Muscle of leg (tissue), 11 donors: ENCODE measurements around the gene SPTBN5. TPM values are rescaled to one million over a fixed set of nuclear protein-coding genes. Genes with fewer than 3 reads are reported as not detected.

Experiments
- DNase-seq: peaks from one replicate; pipeline ENCODE4 v3.0.0; 2013
- H3K27ac ChIP-seq: one replicate; pipeline ENCODE4 v1.5.1; 2013; ENCODE audit warnings: mild to moderate bottlenecking, low read length, control low read depth
- H3K27me3 ChIP-seq: one replicate; pipeline ENCODE4 v1.6.1; 2013; ENCODE audit warnings: low read length; ENCODE audit not compliant: control insufficient read depth, insufficient read depth
- H3K36me3 ChIP-seq: one replicate; pipeline ENCODE4 v1.6.1; 2013; ENCODE audit warnings: low read length; ENCODE audit not compliant: control insufficient read depth, insufficient read depth
- H3K4me1 ChIP-seq: one replicate; pipeline ENCODE4 v1.6.1; 2013; ENCODE audit warnings: low read length; ENCODE audit not compliant: control insufficient read depth, insufficient read depth
- H3K4me3 ChIP-seq: one replicate; pipeline ENCODE4 v1.5.1; 2013; ENCODE audit warnings: low read length, control low read depth
- H3K9me3 ChIP-seq: replicated peaks from 2 replicates; pipeline ENCODE4 v1.6.1; 2013; ENCODE audit warnings: low read depth, low read length; ENCODE audit not compliant: control insufficient read depth
- WGBS: methylation state at CpG from one replicate; pipeline ENCODE4 v1.1.5; 2013; ENCODE audit warnings: missing lambda C conversion rate; ENCODE audit not compliant: insufficient coverage; 5-methylcytosine and 5-hydroxymethylcytosine counted together
- polyA plus RNA-seq, 8 donors: library from polyadenylated mRNA; unstranded; fragments of 120-200 nt; gene quantifications; one replicate each; pipeline versions ENCODE4 v1.2.1 to v1.2.3, GENCODE V29; 2013; ENCODE audit warnings: inconsistent platforms in 1 of 8, low replicate concordance in 1 of 8; ENCODE audit not compliant: insufficient read length in 8 of 8, insufficient read depth in 1 of 8
- total RNA-seq: library from RNA; stranded (reverse); fragments of 120-200 nt; gene quantifications from one replicate; pipeline ENCODE4 v1.2.4, GENCODE V29; 2013

SPTBN5 gene
- total and polyA plus RNA-seq, 9 donors: 1.8 to 9.4 (median 4.1) TPM

- peaks cover 46% of the 10 kb centered on the region for H3K4me1 ChIP-seq
These were observed 468 bp upstream of the SPTBN5 start for GRCh38 chr15:41894251-41894790.

GRCh38 chr15:41892621-41893421 is 1.0 kb downstream of the SPTBN5 start:
- Histone ChIP-seq H3K27me3 (no peaks in the 10 kb centered on the region), H3K4me3 (no peak overlapping the region), H3K9me3 (no peaks in the 10 kb centered on the region), H3K27ac (peak overlapping the region; percentile 2), H3K4me1 (peaks cover 46% of the 10 kb centered on the region), H3K36me3 (peaks cover 9% of the 10 kb centered on the region)
- DNase-seq: no peak
- 68% methylated on average over 22 of the region's 22 CpGs for WGBS

More at GRCh38 chr15:41894251-41894790, 468 bp upstream of the SPTBN5 start:
- 69% methylated on average over 9 of the region's 17 CpGs for WGBS
- H3K27ac ChIP-seq: no peak overlapping the region
- H3K4me3 ChIP-seq: no peak overlapping the region
- DNase-seq: no peak
- H3K9me3 ChIP-seq: no peaks in the 10 kb centered on the region
- peaks cover 20% of the 10 kb centered on the region for H3K36me3 ChIP-seq
- H3K27me3 ChIP-seq: no peaks in the 10 kb centered on the region

GRCh38 chr15:41891946-41892345 is 1.9 kb downstream of the SPTBN5 start:
- peaks cover 6% of the 10 kb centered on the region for H3K36me3 ChIP-seq
- H3K4me3 ChIP-seq: no peak overlapping the region
- H3K4me1 ChIP-seq: peaks cover 46% of the 10 kb centered on the region
- peak; percentile 65 for DNase-seq
- 63% methylated on average over 2 of the region's 3 CpGs for WGBS
- no peaks in the 10 kb centered on the region for H3K27me3 ChIP-seq
- no peak overlapping the region for H3K27ac ChIP-seq
- H3K9me3 ChIP-seq: no peaks in the 10 kb centered on the region

- DNase-seq: no peak
- Histone ChIP-seq H3K4me1 (peaks cover 47% of the 10 kb centered on the region), H3K9me3 (no peaks in the 10 kb centered on the region), H3K27me3 (no peaks in the 10 kb centered on the region), H3K27ac (peak overlapping the region; percentile 17), H3K4me3 (no peak overlapping the region), H3K36me3 (no peaks in the 10 kb centered on the region)
- WGBS: no CpG with 5 or more reads among the region's 6 CpGs
These were observed 2.6 kb downstream of the SPTBN5 start for GRCh38 chr15:41891226-41891625.

GRCh38 chr15:41890050-41890690 is 3.7 kb downstream of the SPTBN5 start:
- Histone ChIP-seq H3K4me1 (peaks cover 48% of the 10 kb centered on the region), H3K27me3 (no peaks in the 10 kb centered on the region), H3K36me3 (peaks cover 5% of the 10 kb centered on the region), H3K9me3 (no peaks in the 10 kb centered on the region), H3K4me3 (no peak overlapping the region), H3K27ac (no peak overlapping the region)
- DNase-seq: no peak
- 84% methylated on average over 6 of the region's 6 CpGs for WGBS

GRCh38 chr15:41888662-41889253 is 5.1 kb downstream of the SPTBN5 start:
- H3K9me3 ChIP-seq: no peaks in the 10 kb centered on the region
- no peak overlapping the region for H3K27ac ChIP-seq
- no peak for DNase-seq
- H3K4me3 ChIP-seq: no peak overlapping the region
- no peaks in the 10 kb centered on the region for H3K27me3 ChIP-seq
- WGBS: 88% methylated on average over 6 of the region's 7 CpGs
- peaks cover 34% of the 10 kb centered on the region for H3K4me1 ChIP-seq
- peaks cover 5% of the 10 kb centered on the region for H3K36me3 ChIP-seq

- peaks cover 32% of the 10 kb centered on the region for H3K4me1 ChIP-seq
- peaks cover 5% of the 10 kb centered on the region for H3K36me3 ChIP-seq
- DNase-seq: no peak
- H3K9me3 ChIP-seq: no peaks in the 10 kb centered on the region
- WGBS: 88% methylated on average over 9 of the region's 9 CpGs
- H3K27me3 ChIP-seq: no peaks in the 10 kb centered on the region
- H3K4me3 ChIP-seq: no peak overlapping the region
- H3K27ac ChIP-seq: no peak overlapping the region
These were observed 6.0 kb downstream of the SPTBN5 start for GRCh38 chr15:41887893-41888292.

- Histone ChIP-seq H3K4me1 (peaks cover 32% of the 10 kb centered on the region), H3K36me3 (peaks cover 5% of the 10 kb centered on the region), H3K4me3 (no peak overlapping the region), H3K9me3 (no peaks in the 10 kb centered on the region), H3K27me3 (no peaks in the 10 kb centered on the region), H3K27ac (no peak overlapping the region)
- 90% methylated on average over 8 of the region's 10 CpGs for WGBS
- DNase-seq: no peak
These were observed 6.7 kb downstream of the SPTBN5 start for GRCh38 chr15:41887161-41887560.

GRCh38 chr15:41886741-41887140 is 7.1 kb downstream of the SPTBN5 start:
- DNase-seq: no peak
- H3K27ac ChIP-seq: no peak overlapping the region
- peaks cover 28% of the 10 kb centered on the region for H3K4me1 ChIP-seq
- H3K36me3 ChIP-seq: peaks cover 5% of the 10 kb centered on the region
- H3K4me3 ChIP-seq: no peak overlapping the region
- H3K27me3 ChIP-seq: peaks cover under 1% of the 10 kb centered on the region
- no peaks in the 10 kb centered on the region for H3K9me3 ChIP-seq
- 80% methylated on average over 1 of the region's 7 CpGs for WGBS

- no peak for DNase-seq
- H3K27me3 ChIP-seq: peaks cover 9% of the 10 kb centered on the region
- H3K9me3 ChIP-seq: no peaks in the 10 kb centered on the region
- no peak overlapping the region for H3K27ac ChIP-seq
- H3K36me3 ChIP-seq: peaks cover 5% of the 10 kb centered on the region
- H3K4me3 ChIP-seq: no peak overlapping the region
- 93% methylated on average over 14 of the region's 14 CpGs for WGBS
- H3K4me1 ChIP-seq: peaks cover 22% of the 10 kb centered on the region
These were observed 8.0 kb downstream of the SPTBN5 start for GRCh38 chr15:41885841-41886240.
